GM12878 (cell line): ENCODE data around the gene OR10G2. TPM values are rescaled to one million over a fixed set of nuclear protein-coding genes. Genes with fewer than 3 reads are reported as not detected.

Source experiments
- ATAC-seq: fragments of 200-7000 bp; cut with Tn5 transposase; 3 replicates; pipeline ENCODE4 v1.9.1; 2020; ENCODE audit warnings: mild to moderate bottlenecking, moderate library complexity
- BruUV-seq: library from RNA; stranded (reverse); fragments of 400-500 nt; replicated peaks from 2 replicates; lab custom pipeline; 2021; lab: Mats Ljungman, UMichigan
- CTCF ChIA-PET: fragments of 300-600 bp; sonication (Branson Sonifier 250); formaldehyde crosslinking; extraction: SDS; loops from one replicate; lab custom pipeline; 2021; ENCODE audit warnings: inconsistent platforms; lab: Yijun Ruan, JAX
- POLR2A ChIA-PET: fragments of 350-600 bp; formaldehyde crosslinking; extraction: SDS; loops from one replicate; lab custom pipeline; 2021; ENCODE audit warnings: inconsistent platforms; lab: Charles Lee
- RAD21 ChIA-PET: fragments of 300-600 bp; sonication (Branson Sonifier 250); formaldehyde crosslinking; loops from one replicate; lab custom pipeline; 2023; ENCODE audit warnings: antibody characterized with exemption; ENCODE audit not compliant: unreplicated experiment; lab: Charles Lee
- SMC1A ChIA-PET: fragments of 300-600 bp; sonication (Branson Sonifier 250); formaldehyde crosslinking; loops from one replicate; lab custom pipeline; 2023; ENCODE audit not compliant: unreplicated experiment, uncharacterized antibody; lab: Charles Lee
- DNase-seq: peaks from one replicate; pipeline ENCODE4 v3.0.0-alpha.2; 2011; ENCODE audit warnings: low read depth, low spot score
- FAIRE-seq: peaks from 3 replicates; lab custom pipeline; 2011; peaks lifted over from hg19 to GRCh38; lab: Jason Lieb, UNC
- H2AFZ ChIP-seq: 2 replicates; pipeline ENCODE4 v1.6.0; 2011; ENCODE audit warnings: low read depth, low read length, control low read depth; ENCODE audit not compliant: control insufficient read depth
- H3K27ac ChIP-seq: 2 replicates; pipeline ENCODE4 v1.5.1; 2011; ENCODE audit warnings: control low read depth; ENCODE audit not compliant: control insufficient read depth, insufficient read depth
- H3K27me3 ChIP-seq, 2 experiments: replicated peaks in 1 of 2; 2 replicates each; pipeline versions ENCODE4 v1.6.0 to v1.6.1; 2011; ENCODE audit warnings: low read length in 1 of 2; ENCODE audit not compliant: control insufficient read depth in 2 of 2, insufficient read depth in 2 of 2
- H3K36me3 ChIP-seq, 2 experiments: 2 replicates each; pipeline ENCODE4 v1.5.1; 2011; ENCODE audit warnings: low read length in 1 of 2; ENCODE audit not compliant: control insufficient read depth in 2 of 2, insufficient read depth in 2 of 2
- H3K4me1 ChIP-seq: 2 replicates; pipeline ENCODE4 v1.6.1; 2011; ENCODE audit warnings: mild to moderate bottlenecking, low read length, moderate library complexity, mixed read lengths; ENCODE audit not compliant: control insufficient read depth, insufficient read depth
- H3K4me2 ChIP-seq: 2 replicates; pipeline ENCODE4 v1.6.0; 2011; ENCODE audit warnings: control low read depth; ENCODE audit not compliant: control insufficient read depth, insufficient read depth
- H3K4me3 ChIP-seq: fragments of 200-600 bp; sonication (generic); 2 replicates; pipeline ENCODE4 v1.5.1; 2016
- H3K79me2 ChIP-seq: 2 replicates; pipeline ENCODE4 v1.6.0; 2011; ENCODE audit warnings: low read length; ENCODE audit not compliant: control insufficient read depth, insufficient read depth
- H3K9ac ChIP-seq: 2 replicates; pipeline ENCODE4 v1.8.0; 2011; ENCODE audit warnings: low read length, control low read depth, mixed read lengths; ENCODE audit not compliant: control insufficient read depth, insufficient read depth
- H3K9me3 ChIP-seq: replicated peaks from 3 replicates; pipeline ENCODE4 v1.5.1; 2011; ENCODE audit warnings: mild to moderate bottlenecking, low read length; ENCODE audit not compliant: control insufficient read depth, insufficient read depth
- H4K20me1 ChIP-seq: 2 replicates; pipeline ENCODE4 v1.6.0; 2011; ENCODE audit not compliant: control insufficient read depth, insufficient read depth
- GATAD2B ChIP-seq: fragments of 450-650 bp; conservative IDR thresholded peaks from 2 replicates; pipeline ENCODE4 v1.6.1; 2017; ENCODE audit warnings: low read depth, mild to moderate bottlenecking, moderate library complexity
- HDGF ChIP-seq: fragments of 450-650 bp; IDR thresholded peaks from 2 replicates; pipeline ENCODE4 v1.6.1; 2016; ENCODE audit warnings: antibody characterized with exemption
- IRF4 ChIP-seq: IDR thresholded peaks from 2 replicates; pipeline ENCODE4 v1.6.1; 2011; ENCODE audit warnings: low read depth, low read length
- KDM1A ChIP-seq: fragments of 200-600 bp; sonication (generic); IDR thresholded peaks from 2 replicates; pipeline ENCODE4 v1.6.1; 2016; ENCODE audit warnings: borderline replicate concordance
- MYC ChIP-seq: IDR thresholded peaks from 2 replicates; pipeline ENCODE4 v1.6.1; 2011; ENCODE audit warnings: mild to moderate bottlenecking, low read length, moderate library complexity, inconsistent platforms; ENCODE audit not compliant: insufficient read depth, insufficient replicate concordance, insufficient read length, severe bottlenecking
- NR2F1 ChIP-seq: fragments of 450-650 bp; conservative IDR thresholded peaks from 2 replicates; pipeline ENCODE4 v1.6.1; 2017; ENCODE audit warnings: mild to moderate bottlenecking
- PML ChIP-seq: IDR thresholded peaks from 2 replicates; pipeline ENCODE4 v1.6.1; 2012; ENCODE audit warnings: low read length, inconsistent platforms
- POLR2A ChIP-seq: IDR thresholded peaks from 2 replicates; pipeline ENCODE4 v1.6.1; 2011; ENCODE audit warnings: low read depth, mild to moderate bottlenecking, low read length
- RFX5 ChIP-seq: IDR thresholded peaks from 2 replicates; pipeline ENCODE4 v1.6.1; 2011; ENCODE audit warnings: low read depth, low read length, improper control_type of control experiment
- SUZ12 ChIP-seq: fragments of 200-600 bp; sonication (generic); IDR thresholded peaks from one replicate; pipeline ENCODE4 v1.6.1; 2018; ENCODE audit warnings: antibody characterized with exemption, mild to moderate bottlenecking; ENCODE audit not compliant: unreplicated experiment
- TAF1 ChIP-seq: IDR thresholded peaks from 2 replicates; pipeline ENCODE4 v1.6.1; 2011; ENCODE audit warnings: mild to moderate bottlenecking, low read depth, low read length, borderline replicate concordance
- TCF3 ChIP-seq: IDR thresholded peaks from 2 replicates; pipeline ENCODE4 v1.6.1; 2012; ENCODE audit warnings: low read depth, mild to moderate bottlenecking, low read length, borderline replicate concordance; ENCODE audit not compliant: insufficient read depth
- YY1 ChIP-seq: IDR thresholded peaks from 2 replicates; pipeline ENCODE4 v1.6.1; 2011; ENCODE audit warnings: low read depth, mild to moderate bottlenecking, low read length
- ZNF622 ChIP-seq: fragments of 450-650 bp; IDR thresholded peaks from 2 replicates; pipeline ENCODE4 v1.6.1; 2017; ENCODE audit warnings: mild to moderate bottlenecking, inconsistent platforms
- WGBS: methylation state at CpG from one replicate; pipeline ENCODE4 v1.1.6; 2016; ENCODE audit warnings: low lambda C conversion rate; ENCODE audit not compliant: insufficient replicate concordance, insufficient coverage; ENCODE audit errors: missing lambda C conversion rate; 5-methylcytosine and 5-hydroxymethylcytosine counted together
- in situ Hi-C: fragments of 300-500 bp; cut with MboI; formaldehyde crosslinking; loops from 9 replicates; pipeline ENCODE4 v1.14.3; 2018; ENCODE audit warnings: mixed read lengths
- intact Hi-C: fragments of 100-400 bp; cut with micrococcal nuclease; formaldehyde crosslinking; loops from one replicate; pipeline ENCODE4 v1.14.2; 2022; ENCODE audit not compliant: unreplicated experiment
- polyA plus RNA-seq, 11 experiments: library from polyadenylated mRNA; depleted of rRNA in 4 of 11; unstranded in 6 of 11; stranded (reverse) in 5 of 11; fragments of >200 nt; fragmentation: Nextera tagmentation in 4 of 11; fragmentation: Illumina TruSeq in 1 of 11; extraction: Ambion mirVana in 4 of 11; extraction: Trizol in 1 of 11; gene quantifications; 1 replicate in 1 of 11; 2 replicates in 10 of 11; pipeline versions ENCODE4 v1.2.1 to v1.2.3, GENCODE V29; 2011 to 2016; ENCODE audit warnings: inconsistent platforms in 2 of 11, missing spikeins in 2 of 11, low read depth in 1 of 11
- total RNA-seq, 4 experiments: library from RNA; depleted of rRNA in 3 of 4; stranded (reverse); fragments of >200 nt in 3 of 4; fragmentation: Illumina TruSeq in 1 of 4; extraction: Trizol in 1 of 4; gene quantifications; 2 replicates each; pipeline versions ENCODE4 v1.2.1 to v1.2.3, GENCODE V29; 2013 to 2021
- TF ChIP-seq, protein P1 (sequence below): fragments of 450-650 bp; IDR thresholded peaks from 2 replicates; pipeline ENCODE4 v1.6.1; 2017; ENCODE audit warnings: antibody characterized with exemption, mild to moderate bottlenecking, moderate library complexity

The OR10G2 gene
- total and polyA plus RNA-seq, 10 of the 15 experiments (the other 5 are each of a cell fraction or from before 2014, with no cell fraction given): not detected

DNA sequence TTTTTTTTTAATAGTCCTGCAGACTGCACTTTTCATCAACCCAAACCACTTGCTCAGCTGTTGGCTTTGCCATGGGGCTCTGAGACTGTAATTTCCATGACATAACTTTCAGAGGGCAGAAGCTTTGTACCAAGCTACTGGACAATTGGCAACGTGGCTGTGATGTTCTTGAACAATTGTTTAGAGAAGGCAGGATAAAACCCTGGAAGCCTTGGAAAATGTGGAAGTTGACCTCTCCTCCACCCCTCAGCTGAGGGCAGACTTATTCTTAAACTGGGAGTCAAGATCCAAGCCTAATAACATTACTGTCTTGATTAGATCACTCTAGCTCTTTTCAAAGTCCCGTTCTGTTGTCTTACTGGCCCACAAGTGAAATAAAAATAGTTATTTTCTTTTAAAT lies 36.6 kb upstream of the OR10G2 start:
- ChIA-PET POLR2A (no interaction called here), SMC1A (no interaction called here), RAD21 (no interaction called here), CTCF (no interaction called here)
- in situ Hi-C loops: no loop called here
- no peak overlapping the region for H3K4me3 ChIP-seq
- intact Hi-C loops: no loop called here
- ATAC-seq (no peak), FAIRE-seq (no peak), DNase-seq (no peak)
- H3K9me3 ChIP-seq: no peaks in the 10 kb centered on the region
- H3K27ac ChIP-seq: no peak overlapping the region
- H3K4me1 ChIP-seq: no peaks in the 10 kb centered on the region
- BruUV-seq: no TSS peak
- no peaks in the 10 kb centered on the region for H3K36me3 ChIP-seq
- no peak overlapping the region for H3K9ac ChIP-seq
- no peak overlapping the region for H3K4me2 ChIP-seq
- H2AFZ ChIP-seq: no peak overlapping the region
- no peaks in the 10 kb centered on the region for H4K20me1 ChIP-seq
- peaks cover 0 to 1% of the 10 kb centered on the region in 2 experiments; a peak in 1 of 4 replicates for H3K27me3 ChIP-seq
- WGBS: 7% methylated on average over 2 of the region's 2 CpGs
- TF ChIP-seq YY1 (no peak), SUZ12 (no peak), GATAD2B (no peak), NR2F1 (no peak), TCF3 (no peak), POLR2A (no peak), HDGF (no peak), IRF4 (no peak), TAF1 (no peak), KDM1A (no peak), MYC (no peak), PML (no peak), ZNF622 (no peak), RFX5 (no peak)
- TF ChIP-seq, protein P1, sequence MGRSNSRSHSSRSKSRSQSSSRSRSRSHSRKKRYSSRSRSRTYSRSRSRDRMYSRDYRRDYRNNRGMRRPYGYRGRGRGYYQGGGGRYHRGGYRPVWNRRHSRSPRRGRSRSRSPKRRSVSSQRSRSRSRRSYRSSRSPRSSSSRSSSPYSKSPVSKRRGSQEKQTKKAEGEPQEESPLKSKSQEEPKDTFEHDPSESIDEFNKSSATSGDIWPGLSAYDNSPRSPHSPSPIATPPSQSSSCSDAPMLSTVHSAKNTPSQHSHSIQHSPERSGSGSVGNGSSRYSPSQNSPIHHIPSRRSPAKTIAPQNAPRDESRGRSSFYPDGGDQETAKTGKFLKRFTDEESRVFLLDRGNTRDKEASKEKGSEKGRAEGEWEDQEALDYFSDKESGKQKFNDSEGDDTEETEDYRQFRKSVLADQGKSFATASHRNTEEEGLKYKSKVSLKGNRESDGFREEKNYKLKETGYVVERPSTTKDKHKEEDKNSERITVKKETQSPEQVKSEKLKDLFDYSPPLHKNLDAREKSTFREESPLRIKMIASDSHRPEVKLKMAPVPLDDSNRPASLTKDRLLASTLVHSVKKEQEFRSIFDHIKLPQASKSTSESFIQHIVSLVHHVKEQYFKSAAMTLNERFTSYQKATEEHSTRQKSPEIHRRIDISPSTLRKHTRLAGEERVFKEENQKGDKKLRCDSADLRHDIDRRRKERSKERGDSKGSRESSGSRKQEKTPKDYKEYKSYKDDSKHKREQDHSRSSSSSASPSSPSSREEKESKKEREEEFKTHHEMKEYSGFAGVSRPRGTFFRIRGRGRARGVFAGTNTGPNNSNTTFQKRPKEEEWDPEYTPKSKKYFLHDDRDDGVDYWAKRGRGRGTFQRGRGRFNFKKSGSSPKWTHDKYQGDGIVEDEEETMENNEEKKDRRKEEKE: no peak
- no peaks in the 10 kb centered on the region for H3K79me2 ChIP-seq
